Cerebellar nuclear complex (tissue), 1 donor: ENCODE results near the gene JAK1.
"Not testable (repeated sequence)": the region's sequence is repeated elsewhere in the genome, so short reads cannot be mapped to it uniquely, and the experiment has no call there.

Experiments used
- DNase-seq, 2 experiments: peaks; one replicate each; lab custom pipeline; 2025; lab: John Stamatoyannopoulos, UW

Gene JAK1

GRCh38 chr1:64966158-64966971 lies at the start of gene JAK1:
Gene JAK1, minus strand, starts transcription at chr1:64966549. Its CDS starts 80,285 bp downstream, at chr1:64886264.
- DNase-seq: peak in 1 of 2 experiments; percentile 44

GRCh38 chr1:65014321-65014720 lies 48.0 kb upstream of the JAK1 start:
- DNase-seq: no peak

GRCh38 chr1:65011983-65012382 lies 45.6 kb upstream of the JAK1 start:
- no peak for DNase-seq

GRCh38 chr1:65009724-65010420 lies 43.5 kb upstream of the JAK1 start:
- DNase-seq: no peak

GRCh38 chr1:65009176-65009575 lies 42.8 kb upstream of the JAK1 start:
- DNase-seq: no peak

GRCh38 chr1:65006806-65007205 lies 40.5 kb upstream of the JAK1 start:
- no peak for DNase-seq

- DNase-seq: no peak
Observed at GRCh38 chr1:65003316-65003664, 36.9 kb upstream of the JAK1 start.

GRCh38 chr1:65002508-65003315 lies 36.4 kb upstream of the JAK1 start:
- DNase-seq: no peak

- no peak for DNase-seq
Observed at GRCh38 chr1:65002156-65002507, 35.8 kb upstream of the JAK1 start.

GRCh38 chr1:65001231-65001792 lies 35.0 kb upstream of the JAK1 start:
- no peak for DNase-seq

- DNase-seq: not testable (repeated sequence)
Observed at GRCh38 chr1:64998425-64998948, 32.1 kb upstream of the JAK1 start.

GRCh38 chr1:64996541-64997257 lies 30.4 kb upstream of the JAK1 start:
- no peak for DNase-seq

GRCh38 chr1:64995316-64995715 lies 29.0 kb upstream of the JAK1 start:
- no peak for DNase-seq

GRCh38 chr1:64986903-64987871 lies 20.8 kb upstream of the JAK1 start:
- DNase-seq: no peak

GRCh38 chr1:64984737-64985136 lies 18.4 kb upstream of the JAK1 start:
- no peak for DNase-seq

GRCh38 chr1:64984106-64984505 lies 17.8 kb upstream of the JAK1 start:
- no peak for DNase-seq

GRCh38 chr1:64983110-64983509 lies 16.8 kb upstream of the JAK1 start:
- DNase-seq: no peak

- no peak for DNase-seq
Observed at GRCh38 chr1:64981601-64982533, 15.5 kb upstream of the JAK1 start.
